GM20000 (cell line): Measurements from ENCODE around the gene DNASE1L2.

Experiments used
- DNase-seq: peaks from one replicate; pipeline ENCODE4 v3.0.0; 2012; ENCODE audit warnings: low spot score
- TF ChIP-seq, protein P1 (sequence below): IDR thresholded peaks from 2 replicates; pipeline ENCODE4 v1.5.1; 2012; ENCODE audit warnings: mild to moderate bottlenecking, control low read depth; ENCODE audit errors: extremely low read depth, missing control alignments

Gene DNASE1L2

DNA sequence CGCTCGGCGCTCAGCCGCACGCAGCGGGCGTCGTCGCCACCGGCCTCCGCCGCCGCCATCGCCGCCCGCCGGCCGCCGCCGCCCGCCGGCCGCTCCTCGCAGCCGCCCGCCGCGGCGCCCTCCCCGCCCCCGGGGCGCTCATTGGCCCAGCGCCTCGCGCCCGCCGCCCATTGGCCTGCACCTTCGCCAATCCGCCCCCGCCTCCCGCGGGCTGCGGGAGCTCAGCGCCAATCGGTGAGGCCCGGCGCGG is 21.6 kb upstream of the DNASE1L2 start, which contains the start of gene PGP:
PGP (minus strand) TSS at position 122 of the 250 bp plus-strand sequence; CDS start at position 59, 63 bp downstream.
- no peak for DNase-seq
- TF ChIP-seq, protein P1, sequence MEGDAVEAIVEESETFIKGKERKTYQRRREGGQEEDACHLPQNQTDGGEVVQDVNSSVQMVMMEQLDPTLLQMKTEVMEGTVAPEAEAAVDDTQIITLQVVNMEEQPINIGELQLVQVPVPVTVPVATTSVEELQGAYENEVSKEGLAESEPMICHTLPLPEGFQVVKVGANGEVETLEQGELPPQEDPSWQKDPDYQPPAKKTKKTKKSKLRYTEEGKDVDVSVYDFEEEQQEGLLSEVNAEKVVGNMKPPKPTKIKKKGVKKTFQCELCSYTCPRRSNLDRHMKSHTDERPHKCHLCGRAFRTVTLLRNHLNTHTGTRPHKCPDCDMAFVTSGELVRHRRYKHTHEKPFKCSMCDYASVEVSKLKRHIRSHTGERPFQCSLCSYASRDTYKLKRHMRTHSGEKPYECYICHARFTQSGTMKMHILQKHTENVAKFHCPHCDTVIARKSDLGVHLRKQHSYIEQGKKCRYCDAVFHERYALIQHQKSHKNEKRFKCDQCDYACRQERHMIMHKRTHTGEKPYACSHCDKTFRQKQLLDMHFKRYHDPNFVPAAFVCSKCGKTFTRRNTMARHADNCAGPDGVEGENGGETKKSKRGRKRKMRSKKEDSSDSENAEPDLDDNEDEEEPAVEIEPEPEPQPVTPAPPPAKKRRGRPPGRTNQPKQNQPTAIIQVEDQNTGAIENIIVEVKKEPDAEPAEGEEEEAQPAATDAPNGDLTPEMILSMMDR = no peak

DNA sequence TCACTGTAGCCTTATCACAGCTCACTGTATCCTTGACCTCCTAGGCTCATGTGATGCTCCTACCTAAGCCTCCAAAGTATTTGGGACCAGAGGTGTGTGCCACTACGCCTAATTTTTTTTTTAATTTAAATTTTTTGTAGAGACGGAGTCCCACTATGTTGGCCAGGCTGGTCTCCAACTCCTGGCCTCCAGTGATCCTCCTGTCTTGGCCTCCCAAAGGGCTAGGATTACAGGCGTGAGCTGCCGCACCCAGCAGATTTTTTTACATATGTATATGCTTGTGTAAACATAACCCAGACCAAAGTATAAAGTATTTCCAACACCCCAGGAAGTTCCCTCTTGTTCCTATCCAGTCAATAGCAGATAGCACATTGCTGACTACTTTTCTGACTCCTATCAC is 19.9 kb upstream of the DNASE1L2 start:
- no peak for DNase-seq
- TF ChIP-seq, protein P1 = no peak

- peak; percentile 100 for DNase-seq
- TF ChIP-seq, protein P1 = no peak
Measured at GRCh38 chr16:2223221-2223941, 12.9 kb upstream of the DNASE1L2 start, which contains the start of gene E4F1. Gene E4F1, plus strand, starts transcription at chr16:2223591. Its CDS starts 23 bp downstream, at chr16:2223614.

DNA sequence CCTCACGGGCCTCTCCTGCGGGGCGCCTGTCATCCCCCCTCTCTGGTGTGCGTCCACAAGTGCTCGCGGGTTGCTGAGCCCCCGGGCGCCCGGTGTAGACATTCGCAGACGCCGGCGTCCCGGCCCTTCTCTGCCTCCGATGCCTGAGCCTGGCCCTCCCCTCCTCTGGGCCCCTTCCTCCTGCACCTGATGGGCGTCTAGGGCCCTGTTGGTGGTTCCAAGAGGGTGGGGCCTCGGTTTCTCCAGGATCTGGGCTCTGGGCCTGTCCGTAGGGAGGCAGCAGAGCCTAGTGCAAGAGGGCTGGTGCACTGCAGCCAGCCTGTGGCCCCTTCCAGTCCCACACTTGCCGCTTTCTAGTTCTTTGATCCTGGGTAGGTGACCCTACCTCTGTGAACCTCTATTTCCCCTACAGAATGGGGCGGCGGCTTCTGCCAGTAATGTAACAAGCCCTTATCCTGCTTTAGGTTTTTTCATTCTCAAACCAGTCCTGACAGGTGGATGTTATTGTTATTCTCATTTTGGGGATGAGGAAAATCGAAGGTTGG is 12.2 kb upstream of the DNASE1L2 start:
- DNase-seq = peak; percentile 72
- TF ChIP-seq, protein P1 = no peak

GRCh38 chr16:2226245-2226793 is 9.9 kb upstream of the DNASE1L2 start:
- TF ChIP-seq, protein P1 = no peak
- no peak for DNase-seq

GRCh38 chr16:2226918-2227317 is 9.3 kb upstream of the DNASE1L2 start:
- DNase-seq = no peak
- TF ChIP-seq, protein P1 = no peak

DNA sequence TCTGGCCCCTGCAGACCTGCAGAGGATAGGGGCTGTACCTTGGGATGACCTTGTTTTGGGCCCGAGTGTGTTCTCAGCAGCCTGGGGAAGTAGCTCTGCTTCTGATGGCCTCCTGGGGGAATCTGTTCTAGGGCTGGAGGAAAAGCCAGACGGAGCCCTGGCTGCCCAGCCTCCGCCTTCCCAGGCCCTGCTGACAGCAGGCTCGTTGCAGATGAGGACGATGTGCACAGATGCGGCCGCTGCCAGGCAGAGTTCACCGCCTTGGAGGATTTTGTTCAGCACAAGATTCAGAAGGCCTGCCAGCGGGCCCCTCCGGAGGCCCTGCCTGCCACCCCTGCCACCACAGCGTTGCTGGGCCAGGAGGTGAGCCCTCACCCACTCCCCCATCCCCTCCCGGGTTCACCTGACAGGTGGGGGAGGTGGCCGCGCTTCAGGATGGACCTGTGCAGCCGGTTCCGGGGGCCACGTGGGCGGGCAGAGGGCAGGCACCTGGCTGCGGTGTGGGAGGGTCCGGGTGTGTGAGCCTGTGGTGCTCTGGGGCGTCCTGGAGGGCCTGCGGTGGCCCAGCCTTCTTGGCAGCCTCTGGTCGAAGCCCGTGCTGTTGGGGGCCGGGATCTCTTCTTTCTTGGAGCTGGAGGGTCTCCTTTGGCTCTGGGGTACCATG is 8.0 kb upstream of the DNASE1L2 start:
- TF ChIP-seq, protein P1 = no peak
- DNase-seq = no peak
